PC-9 (cell line): ENCODE measurements around the gene KLHDC8A.

Source experiments
- CTCF ChIP-seq: fragments of 200-600 bp; sonication (generic); conservative IDR thresholded peaks from 2 replicates; pipeline ENCODE4 v1.6.1; 2017; ENCODE audit warnings: mixed run types, antibody characterized with exemption, mild to moderate bottlenecking, moderate library complexity
- EZH2 ChIP-seq: fragments of 200-600 bp; sonication (generic); IDR thresholded peaks from 2 replicates; pipeline ENCODE4 v1.8.0; 2017; ENCODE audit warnings: antibody characterized with exemption, low read depth

DNA sequence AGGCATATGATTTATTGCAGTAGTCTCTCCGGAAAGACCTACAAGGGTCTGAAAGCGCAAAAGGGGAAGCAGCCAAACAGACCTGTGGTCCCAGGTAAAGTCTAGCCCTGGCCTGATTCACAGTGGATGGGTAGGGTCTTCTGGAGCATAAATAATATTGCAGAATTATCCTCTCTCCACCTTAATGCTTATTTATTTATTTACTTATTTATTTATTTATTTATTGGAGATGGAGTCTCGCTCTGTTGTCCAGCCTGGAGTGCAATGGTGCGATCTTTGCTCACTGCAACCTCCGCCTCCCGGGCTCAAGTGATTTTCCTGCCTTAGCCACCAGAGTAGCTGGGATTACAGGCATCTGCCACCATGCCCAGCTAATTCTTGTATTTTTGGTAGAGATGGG, 11.8 kb upstream of the KLHDC8A start:
- TF ChIP-seq EZH2 (no peak), CTCF (no peak)
